Measurements from ENCODE around the gene GALNT9. TPM values are rescaled to one million over a fixed set of nuclear protein-coding genes. Genes with fewer than 3 reads are reported as not detected.

Gene GALNT9
- total and polyA plus RNA-seq, 2 donors (not counting 1 experiment from before 2014, with no cell fraction given) = 0.10 to 2.8 TPM

DNA sequence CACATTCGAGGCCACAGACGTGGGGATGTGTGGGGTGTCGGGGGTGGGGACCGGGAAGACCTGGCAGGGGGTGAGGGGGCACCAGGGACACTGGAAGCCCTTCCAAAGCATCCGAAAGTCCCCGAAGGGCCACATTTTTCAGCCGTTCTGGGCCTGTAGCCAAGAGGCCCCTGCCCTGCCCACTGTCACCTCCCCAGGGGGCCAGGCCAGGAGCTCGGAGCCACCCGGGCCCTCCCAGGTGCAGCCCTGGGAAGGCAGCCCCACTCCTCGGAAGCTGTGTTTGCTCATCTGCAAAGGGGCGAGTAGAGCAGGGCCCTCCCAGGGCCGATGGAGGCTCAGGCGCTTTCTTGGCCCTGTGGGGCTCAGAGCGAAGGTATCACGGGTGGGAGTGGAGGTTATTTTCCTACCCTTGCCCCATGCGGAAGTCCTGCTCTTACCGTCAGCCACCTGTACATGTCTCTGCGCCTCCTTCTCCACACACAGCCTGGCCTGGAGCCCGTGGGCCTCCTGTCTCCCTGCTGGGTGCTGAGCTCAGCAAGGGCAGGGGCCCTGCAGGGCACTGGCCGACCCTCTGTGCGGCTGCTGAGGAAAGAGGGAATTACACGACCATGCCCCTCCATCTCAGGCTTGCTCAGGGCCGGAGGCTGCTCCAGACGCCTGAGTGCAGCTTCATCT, 158.0 kb downstream of the GALNT9 start:
- Histone ChIP-seq H3K4me3 (replicated peaks in 1 of 4; ENCODE audit: control extremely low read depth in 1 of 4, insufficient read depth in 1 of 4, low read depth in 3 of 4, low read length in 4 of 4) (no peak overlapping the region), H3K9ac (ENCODE audit: insufficient read depth, low read length) (no peak overlapping the region), H4K20me1 (ENCODE audit: control insufficient read depth, extremely low read depth, insufficient read depth, low read length) (no peaks in the 10 kb centered on the region), H2AFZ (ENCODE audit: low read length) (no peak overlapping the region), H3K36me3 (ENCODE audit: control insufficient read depth, insufficient read depth, low read length) (no peaks in the 10 kb centered on the region), H3K9me3 (ENCODE audit: control insufficient read depth, insufficient read depth, low read depth, low read length) (no peaks in the 10 kb centered on the region), H3K4me2 (ENCODE audit: extremely low read depth, insufficient read depth, low read length) (no peak overlapping the region), H3K27me3 (ENCODE audit: control insufficient read depth, insufficient read depth, low read length) (peaks cover 9% of the 10 kb centered on the region), H3K27ac (ENCODE audit: insufficient read depth, low read length) (no peak overlapping the region), H3K4me1 (ENCODE audit: control insufficient read depth, extremely low read depth, insufficient read depth, low read length) (no peaks in the 10 kb centered on the region), H3K79me2 (ENCODE audit: control insufficient read depth, insufficient read depth, low read length) (no peaks in the 10 kb centered on the region)
- TF ChIP-seq, protein P1, sequence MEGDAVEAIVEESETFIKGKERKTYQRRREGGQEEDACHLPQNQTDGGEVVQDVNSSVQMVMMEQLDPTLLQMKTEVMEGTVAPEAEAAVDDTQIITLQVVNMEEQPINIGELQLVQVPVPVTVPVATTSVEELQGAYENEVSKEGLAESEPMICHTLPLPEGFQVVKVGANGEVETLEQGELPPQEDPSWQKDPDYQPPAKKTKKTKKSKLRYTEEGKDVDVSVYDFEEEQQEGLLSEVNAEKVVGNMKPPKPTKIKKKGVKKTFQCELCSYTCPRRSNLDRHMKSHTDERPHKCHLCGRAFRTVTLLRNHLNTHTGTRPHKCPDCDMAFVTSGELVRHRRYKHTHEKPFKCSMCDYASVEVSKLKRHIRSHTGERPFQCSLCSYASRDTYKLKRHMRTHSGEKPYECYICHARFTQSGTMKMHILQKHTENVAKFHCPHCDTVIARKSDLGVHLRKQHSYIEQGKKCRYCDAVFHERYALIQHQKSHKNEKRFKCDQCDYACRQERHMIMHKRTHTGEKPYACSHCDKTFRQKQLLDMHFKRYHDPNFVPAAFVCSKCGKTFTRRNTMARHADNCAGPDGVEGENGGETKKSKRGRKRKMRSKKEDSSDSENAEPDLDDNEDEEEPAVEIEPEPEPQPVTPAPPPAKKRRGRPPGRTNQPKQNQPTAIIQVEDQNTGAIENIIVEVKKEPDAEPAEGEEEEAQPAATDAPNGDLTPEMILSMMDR (conservative IDR thresholded peaks at IDR 0.05 in 1 of 2, IDR thresholded peaks at IDR 0.05 in 1 of 2; ENCODE audit: low read depth in 1 of 2, low read length in 2 of 2) = no peak
- TF ChIP-seq EZH2 (IDR thresholded peaks at IDR 0.05; ENCODE audit: low read length, missing control alignments) = no peak
- DNase-seq (ENCODE audit: low read depth in 2 of 2) = no peak

DNA sequence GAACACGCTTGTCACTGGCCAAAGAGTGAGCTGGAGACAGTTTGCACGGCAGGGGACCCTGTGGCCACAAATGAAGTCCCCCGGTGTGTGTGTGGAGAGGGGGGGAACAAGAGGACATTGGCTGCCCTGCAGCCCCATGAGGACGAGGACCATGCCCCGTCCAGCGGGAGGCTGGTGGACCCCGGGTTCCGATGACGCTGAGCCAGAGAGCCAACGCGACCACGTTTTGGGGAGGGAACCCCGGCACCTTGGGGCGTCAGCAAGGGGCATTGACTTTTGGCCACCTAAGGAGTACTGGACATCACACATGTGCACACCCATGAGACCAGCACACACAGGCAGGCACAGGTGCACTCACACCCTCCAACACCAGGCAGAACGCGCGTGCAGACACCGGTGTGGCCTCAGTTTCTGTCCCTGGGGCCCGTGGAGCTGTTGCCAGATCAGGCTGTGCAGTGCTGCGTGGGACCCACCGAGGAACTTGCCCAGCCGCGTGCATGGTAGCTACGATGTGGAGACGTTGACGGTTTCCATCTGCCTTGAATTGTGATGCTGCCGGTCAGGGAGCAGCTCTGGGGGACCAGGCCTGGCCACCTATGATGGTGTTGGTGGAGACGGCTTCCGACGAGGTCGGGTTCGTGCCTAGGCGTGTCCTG, 158.6 kb downstream of the GALNT9 start:
- Histone ChIP-seq H3K79me2 (ENCODE audit: control insufficient read depth, insufficient read depth, low read length) (no peaks in the 10 kb centered on the region), H3K9me3 (ENCODE audit: control insufficient read depth, insufficient read depth, low read depth, low read length) (no peaks in the 10 kb centered on the region), H3K9ac (ENCODE audit: insufficient read depth, low read length) (no peak overlapping the region), H4K20me1 (ENCODE audit: control insufficient read depth, extremely low read depth, insufficient read depth, low read length) (no peaks in the 10 kb centered on the region), H3K4me3 (replicated peaks in 1 of 4; ENCODE audit: control extremely low read depth in 1 of 4, insufficient read depth in 1 of 4, low read depth in 3 of 4, low read length in 4 of 4) (no peak overlapping the region), H3K27me3 (ENCODE audit: control insufficient read depth, insufficient read depth, low read length) (peaks cover 6% of the 10 kb centered on the region), H3K4me2 (ENCODE audit: extremely low read depth, insufficient read depth, low read length) (no peak overlapping the region), H3K27ac (ENCODE audit: insufficient read depth, low read length) (no peak overlapping the region), H3K4me1 (ENCODE audit: control insufficient read depth, extremely low read depth, insufficient read depth, low read length) (no peaks in the 10 kb centered on the region), H2AFZ (ENCODE audit: low read length) (no peak overlapping the region), H3K36me3 (ENCODE audit: control insufficient read depth, insufficient read depth, low read length) (no peaks in the 10 kb centered on the region)
- no peak for DNase-seq (ENCODE audit: low read depth in 2 of 2)
- TF ChIP-seq, protein P1 (conservative IDR thresholded peaks at IDR 0.05 in 1 of 2, IDR thresholded peaks at IDR 0.05 in 1 of 2; ENCODE audit: low read depth in 1 of 2, low read length in 2 of 2) = no peak
- TF ChIP-seq EZH2 (IDR thresholded peaks at IDR 0.05; ENCODE audit: low read length, missing control alignments) = no peak

- Histone ChIP-seq H3K27ac (ENCODE audit: insufficient read depth, low read length) (no peak overlapping the region), H3K4me2 (ENCODE audit: extremely low read depth, insufficient read depth, low read length) (no peak overlapping the region), H3K79me2 (ENCODE audit: control insufficient read depth, insufficient read depth, low read length) (no peaks in the 10 kb centered on the region), H3K9me3 (ENCODE audit: control insufficient read depth, insufficient read depth, low read depth, low read length) (no peaks in the 10 kb centered on the region), H3K9ac (ENCODE audit: insufficient read depth, low read length) (no peak overlapping the region), H3K4me3 (replicated peaks in 1 of 4; ENCODE audit: control extremely low read depth in 1 of 4, insufficient read depth in 1 of 4, low read depth in 3 of 4, low read length in 4 of 4) (no peak overlapping the region), H3K36me3 (ENCODE audit: control insufficient read depth, insufficient read depth, low read length) (no peaks in the 10 kb centered on the region), H4K20me1 (ENCODE audit: control insufficient read depth, extremely low read depth, insufficient read depth, low read length) (no peaks in the 10 kb centered on the region), H3K4me1 (ENCODE audit: control insufficient read depth, extremely low read depth, insufficient read depth, low read length) (no peaks in the 10 kb centered on the region), H3K27me3 (ENCODE audit: control insufficient read depth, insufficient read depth, low read length) (peaks cover 6% of the 10 kb centered on the region), H2AFZ (ENCODE audit: low read length) (no peak overlapping the region)
- peak; percentile 79 to 95 for DNase-seq (ENCODE audit: low read depth in 2 of 2)
- TF ChIP-seq, protein P1 (conservative IDR thresholded peaks at IDR 0.05 in 1 of 2, IDR thresholded peaks at IDR 0.05 in 1 of 2; ENCODE audit: low read depth in 1 of 2, low read length in 2 of 2) = no peak
- no peak for TF ChIP-seq EZH2 (IDR thresholded peaks at IDR 0.05; ENCODE audit: low read length, missing control alignments)
These were observed 159.2 kb downstream of the GALNT9 start for GRCh38 chr12:132170094-132170636.
